Activated naive CD8-positive, alpha-beta T cell treated with anti-CD3 and anti-CD28 coated beads, Interleukin-2, amount 50 U/mL, for 16 hours (primary cell): ENCODE results near the gene EXOC6B.

ENCODE experiments used
- DNase-seq: peaks from one replicate; pipeline ENCODE4 v3.0.0-alpha.2; 2020; ENCODE audit warnings: low read depth, low spot score

EXOC6B gene

DNA sequence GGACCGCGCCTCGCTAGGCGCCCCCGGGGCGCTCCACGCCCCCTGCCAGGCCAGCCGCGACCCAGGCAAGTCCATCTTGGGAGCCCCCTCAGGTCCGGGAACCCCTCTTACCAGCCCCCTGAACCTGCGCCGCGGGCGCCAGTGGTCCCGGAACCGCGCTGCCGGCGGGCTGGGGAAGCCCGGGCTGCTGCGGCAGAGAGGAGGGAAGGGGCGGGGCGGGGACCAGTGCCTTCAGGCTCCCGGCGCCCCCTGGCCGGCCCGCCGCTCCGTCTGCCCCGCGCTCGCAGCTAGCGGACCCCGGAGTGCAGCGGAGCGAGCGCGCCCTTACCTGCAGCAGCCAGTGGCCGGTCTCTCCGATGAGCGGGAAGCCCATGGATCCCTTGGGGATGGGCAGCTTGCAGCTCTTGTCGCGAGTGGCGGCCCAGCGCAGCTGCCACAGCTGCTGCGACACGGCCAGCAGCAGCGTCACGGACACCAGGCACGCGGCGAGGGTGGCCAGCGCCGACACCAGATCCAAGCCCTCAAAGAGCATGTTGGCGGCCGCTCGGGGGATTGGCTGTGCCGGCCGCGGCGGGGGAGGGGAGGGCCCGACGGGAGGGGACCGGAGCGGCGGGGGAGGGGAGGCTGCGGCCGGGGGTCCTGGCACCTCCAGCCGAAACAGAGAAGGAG is 678.4 kb downstream of the EXOC6B start, which contains the start of gene CYP26B1:
Gene CYP26B1 (minus strand): TSS at position 560 of the 669 bp plus-strand sequence. CDS start 28 bp downstream, at position 532.
- DNase-seq = no peak

DNA sequence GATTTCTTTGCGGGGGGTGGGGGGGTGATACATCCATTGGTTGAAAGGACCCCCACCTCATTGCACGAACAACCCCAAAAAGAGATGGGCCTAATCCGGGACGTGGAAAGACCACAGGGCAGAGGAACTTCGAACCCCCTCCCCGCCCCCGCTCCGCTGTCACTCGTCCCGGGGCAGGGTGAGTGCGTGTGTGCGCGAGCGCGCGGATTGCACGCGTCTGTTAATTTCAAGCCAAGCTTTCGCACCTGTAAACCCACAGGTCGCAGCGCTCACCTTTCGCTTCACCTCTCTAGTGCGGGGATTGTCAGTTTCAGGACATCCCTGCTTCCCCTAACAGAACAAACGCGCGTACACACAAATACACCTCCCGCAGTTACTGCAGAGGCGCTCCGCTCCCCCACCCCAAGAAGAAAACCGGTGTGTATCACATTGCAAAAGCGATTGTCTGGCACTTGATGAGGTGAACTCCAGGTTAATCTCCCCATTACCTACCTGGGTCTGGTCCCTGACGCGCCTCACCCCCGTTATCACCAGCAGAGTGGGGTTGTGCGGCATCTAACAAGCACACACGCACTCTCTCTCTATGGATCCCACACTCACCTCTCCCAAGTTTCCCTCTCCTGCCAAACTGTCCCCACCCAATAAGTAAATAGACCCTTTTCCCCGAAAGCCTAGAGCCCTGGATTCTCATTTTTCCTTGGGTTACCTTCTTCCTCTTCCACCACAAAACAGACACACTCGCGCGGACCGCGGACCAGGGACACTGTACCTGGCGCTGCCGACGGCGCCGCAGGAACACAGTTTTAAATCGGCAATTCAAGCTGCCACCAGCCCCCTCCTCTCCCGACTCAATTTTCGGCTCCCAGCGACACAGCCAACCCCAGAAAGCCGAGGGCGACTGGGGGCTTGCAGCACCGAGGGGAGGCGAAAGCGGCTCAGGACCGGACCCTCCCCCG is 679.2 kb downstream of the EXOC6B start:
- DNase-seq = no peak

DNA sequence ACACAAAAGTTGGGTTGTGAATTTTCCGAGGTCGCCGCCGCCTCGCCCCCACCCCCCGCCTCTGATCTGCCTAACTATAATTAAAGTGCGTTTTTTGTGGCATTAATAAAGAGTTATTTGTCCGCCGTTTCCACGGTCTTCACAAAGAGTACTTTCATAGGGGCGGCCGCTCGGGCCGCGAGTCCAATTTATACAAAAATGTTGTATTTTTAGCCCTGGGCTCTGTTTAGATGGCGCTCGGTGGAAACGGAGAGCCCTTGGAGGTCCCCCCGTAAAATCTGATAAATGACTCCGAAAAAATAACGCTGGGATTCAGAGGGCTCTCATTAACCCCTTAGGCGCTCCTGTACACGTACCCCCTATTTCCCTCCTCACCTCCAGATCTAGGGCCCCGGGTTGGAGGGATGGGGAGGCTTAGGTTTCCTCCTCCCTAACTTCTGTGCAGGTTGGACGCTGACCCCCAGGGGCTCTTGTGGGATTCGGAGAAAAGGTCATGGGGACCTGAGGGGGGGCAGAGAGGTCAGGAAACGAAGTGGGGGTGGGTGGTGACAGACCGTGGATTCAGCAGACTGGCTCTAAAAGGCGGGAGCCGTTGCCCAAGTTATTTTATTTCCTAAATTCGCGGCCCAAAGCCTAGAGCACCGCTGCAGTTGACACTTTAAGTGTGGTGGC is 680.0 kb downstream of the EXOC6B start:
- DNase-seq = no peak

DNA sequence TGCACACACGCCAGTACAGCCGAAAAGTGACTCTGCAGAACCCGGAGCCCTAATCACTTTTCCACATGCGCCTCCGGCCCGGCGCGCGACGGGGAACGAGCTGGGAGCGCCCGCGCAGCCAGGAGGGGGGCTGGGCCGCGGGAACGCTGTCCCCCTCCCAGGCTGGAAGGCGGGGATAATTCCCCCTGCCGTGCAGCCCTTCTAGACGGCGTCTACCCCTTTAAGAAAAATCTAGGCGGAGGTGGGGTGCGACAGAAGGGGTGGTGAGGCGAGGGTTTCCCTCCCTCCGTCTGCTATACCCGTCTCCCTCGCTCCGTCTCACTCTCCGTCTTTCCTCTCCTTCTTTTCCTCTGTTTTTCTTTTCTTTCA is 680.6 kb downstream of the EXOC6B start:
- no peak for DNase-seq

DNA sequence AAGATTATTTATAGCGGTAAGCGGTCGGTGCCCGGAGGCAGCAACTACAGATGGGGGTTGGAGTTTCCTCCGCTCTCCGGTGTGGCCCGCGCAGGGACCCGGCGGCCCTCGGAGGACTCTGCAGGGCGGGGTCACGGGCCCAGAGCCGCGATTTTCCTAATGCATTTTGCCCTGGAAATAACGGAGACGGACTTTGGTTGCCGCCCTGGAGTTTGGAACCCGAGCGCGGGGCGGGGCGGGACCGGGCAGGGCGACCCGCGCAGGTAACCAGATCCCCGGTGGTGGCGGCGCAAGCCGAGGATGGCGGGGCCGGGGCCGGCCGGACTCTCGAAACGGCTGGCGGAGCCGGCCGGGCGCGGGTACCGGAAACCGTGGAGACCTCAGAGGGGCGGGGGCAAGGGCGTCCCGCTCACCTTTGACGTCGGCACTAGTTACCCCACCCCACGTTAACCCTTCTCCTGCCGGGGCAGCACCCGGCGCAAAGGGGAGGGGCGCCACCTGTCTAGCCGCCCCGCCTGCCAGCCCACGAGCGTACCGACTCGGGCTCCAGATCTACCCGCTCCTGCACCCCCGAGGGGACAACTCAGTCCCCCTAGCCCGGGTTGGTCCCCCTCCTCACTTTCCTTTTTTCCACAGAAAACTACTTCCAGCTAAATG is 681.1 kb downstream of the EXOC6B start:
- no peak for DNase-seq

DNA sequence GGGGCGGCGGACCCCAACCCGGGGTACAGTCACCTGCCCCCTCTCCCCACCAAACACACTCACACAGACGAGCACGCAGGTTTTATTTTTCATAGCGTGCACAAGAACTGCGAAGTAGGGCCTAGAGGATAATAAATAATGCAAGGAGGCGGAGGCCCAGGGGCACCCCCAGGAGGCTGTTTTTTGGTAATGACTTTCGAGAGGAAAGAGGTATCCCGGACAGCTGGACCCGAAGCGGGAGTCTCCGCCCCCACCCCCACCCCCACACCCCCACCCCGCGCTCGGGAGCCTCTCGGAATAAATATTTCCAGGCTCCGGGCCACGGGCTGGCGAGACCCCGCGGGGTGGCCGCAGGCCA is 681.6 kb downstream of the EXOC6B start:
- DNase-seq = no peak

DNA sequence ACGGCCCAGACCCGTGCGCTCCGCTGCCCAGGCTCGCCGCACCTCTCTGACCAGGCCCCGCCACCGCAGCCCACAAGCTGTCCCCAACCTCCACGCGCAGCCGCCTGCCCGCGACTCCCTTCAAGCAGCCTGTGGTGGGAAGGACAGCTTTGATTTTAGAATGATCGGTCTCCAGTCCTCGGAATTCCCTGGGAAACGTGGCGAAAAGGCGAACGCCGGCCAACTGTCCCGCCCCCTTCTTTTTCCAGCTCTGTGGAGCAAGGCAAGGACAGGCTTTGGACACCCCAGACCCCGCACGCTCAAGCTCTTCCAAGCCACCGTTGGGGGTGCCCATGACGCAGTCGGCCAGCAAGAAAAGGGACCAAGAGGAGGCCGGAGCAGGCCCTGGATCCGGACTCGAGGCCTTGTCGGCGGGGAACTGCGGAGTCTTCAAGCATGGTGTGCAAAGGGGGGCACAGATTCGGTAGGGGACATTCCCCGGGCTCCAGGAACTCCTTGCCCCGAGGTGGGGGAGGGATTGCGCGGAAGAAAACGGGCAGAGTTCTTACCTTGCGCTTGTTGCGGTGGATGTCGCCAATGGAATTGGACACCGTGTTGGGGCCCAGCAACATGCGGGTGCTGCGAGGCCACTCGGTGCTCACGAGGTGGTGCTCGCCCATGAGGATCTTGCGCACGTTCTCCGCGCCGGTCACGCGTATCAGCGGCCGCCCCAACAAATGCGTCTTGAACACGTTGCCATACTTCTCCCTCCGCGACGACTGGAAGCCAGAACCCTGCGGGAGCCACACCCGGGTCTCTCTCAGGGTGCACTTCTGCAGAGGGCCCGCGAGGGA is 682.2 kb downstream of the EXOC6B start:
- no peak for DNase-seq

DNA sequence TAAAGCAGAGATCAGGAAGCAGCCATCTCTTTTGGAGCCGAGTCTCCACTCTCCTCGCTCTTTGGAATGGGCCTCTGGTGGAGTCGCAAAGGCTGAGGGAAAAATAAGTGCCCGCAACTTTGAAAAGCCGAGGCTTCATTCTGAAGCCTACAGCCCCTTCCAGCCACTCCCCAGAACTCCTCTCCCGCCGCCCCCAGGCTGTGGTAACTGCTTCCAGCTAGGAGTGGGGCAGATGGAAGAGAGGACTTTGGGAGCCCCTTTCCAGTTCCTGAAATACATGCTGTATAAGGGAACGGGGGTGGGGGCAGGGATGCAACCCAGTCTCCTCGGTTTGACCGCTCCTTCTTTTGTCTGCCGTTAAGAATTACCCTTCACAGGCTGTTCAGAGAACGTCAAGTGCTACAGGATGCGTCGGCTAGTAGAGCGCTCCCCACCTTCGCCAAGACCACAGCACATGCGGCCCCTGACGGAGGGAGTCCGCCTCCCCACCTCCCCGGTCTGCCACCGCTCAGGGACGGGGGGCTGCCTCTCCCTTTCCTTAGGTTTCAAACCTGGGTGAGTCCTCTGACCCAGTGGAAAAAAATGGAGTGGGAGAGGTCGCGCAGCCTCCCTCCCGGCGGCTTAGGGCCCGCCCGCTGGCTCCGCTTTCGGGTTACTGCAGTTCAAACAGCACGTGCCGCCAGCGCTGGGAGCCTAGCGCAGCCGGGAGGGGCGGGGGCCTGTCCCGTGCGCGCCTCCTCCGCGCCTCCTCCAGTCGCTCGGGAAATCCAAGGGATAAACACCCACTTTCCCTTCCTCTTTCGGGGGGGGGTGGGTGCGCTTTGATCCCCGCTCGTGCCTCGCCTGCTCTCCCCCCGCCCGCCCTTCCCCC is 683.0 kb downstream of the EXOC6B start:
- no peak for DNase-seq

DNA sequence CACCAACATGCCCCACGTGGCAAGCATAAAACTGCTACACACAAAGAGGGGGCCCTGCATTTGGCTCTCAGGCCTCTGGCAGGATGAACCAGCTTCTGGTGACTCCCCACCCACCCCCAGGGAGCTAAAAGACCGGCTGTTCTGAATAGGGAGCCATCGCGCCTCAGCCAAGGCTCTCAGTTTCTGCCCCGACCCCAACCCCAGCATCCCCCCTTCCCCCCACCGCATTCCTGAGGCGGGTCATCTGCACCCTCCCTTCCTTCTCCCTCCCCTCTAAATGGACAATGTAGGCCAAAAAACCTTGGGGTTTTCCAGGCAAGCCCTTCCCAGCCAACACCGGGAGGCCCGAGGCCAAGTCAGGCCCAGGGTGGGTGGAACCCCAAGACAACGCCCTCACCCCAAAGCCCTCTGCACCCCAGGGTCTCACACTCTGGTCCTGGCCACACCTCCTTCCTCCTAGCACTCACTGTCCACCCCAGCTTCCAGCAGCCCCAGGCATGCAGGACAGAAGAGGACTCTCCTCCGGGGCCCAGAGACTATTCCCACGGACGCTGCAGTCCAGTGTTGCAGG is 683.9 kb downstream of the EXOC6B start:
- no peak for DNase-seq

DNA sequence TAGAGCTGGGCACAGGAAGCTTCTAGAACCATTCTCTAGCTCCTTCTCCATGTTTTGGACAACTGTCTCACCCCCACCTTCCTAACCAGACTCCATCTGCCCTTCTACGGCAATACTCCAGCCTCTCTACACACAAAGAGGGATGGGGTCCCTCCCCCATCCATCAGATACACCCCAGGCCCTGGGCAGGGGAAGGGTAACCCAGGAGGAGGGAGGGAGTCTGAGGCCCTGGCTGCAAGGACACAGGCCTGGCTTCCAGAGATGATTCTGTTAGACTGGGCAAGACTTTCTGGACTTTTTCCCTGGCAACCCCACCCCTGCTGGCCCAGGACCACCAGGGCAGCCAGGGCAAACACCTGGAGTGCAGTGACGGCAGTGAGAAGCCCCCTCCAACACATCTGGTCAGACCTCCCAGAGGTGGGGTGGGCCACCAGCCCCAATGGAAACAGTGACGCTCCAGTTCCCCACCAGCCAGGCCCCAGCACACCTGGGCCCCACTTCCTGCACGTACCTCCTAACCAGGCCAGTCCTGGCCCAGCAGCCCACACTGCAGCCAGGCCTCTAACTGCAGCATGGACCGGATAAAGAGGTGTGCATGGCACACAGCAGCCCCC is 684.7 kb downstream of the EXOC6B start:
- no peak for DNase-seq

DNA sequence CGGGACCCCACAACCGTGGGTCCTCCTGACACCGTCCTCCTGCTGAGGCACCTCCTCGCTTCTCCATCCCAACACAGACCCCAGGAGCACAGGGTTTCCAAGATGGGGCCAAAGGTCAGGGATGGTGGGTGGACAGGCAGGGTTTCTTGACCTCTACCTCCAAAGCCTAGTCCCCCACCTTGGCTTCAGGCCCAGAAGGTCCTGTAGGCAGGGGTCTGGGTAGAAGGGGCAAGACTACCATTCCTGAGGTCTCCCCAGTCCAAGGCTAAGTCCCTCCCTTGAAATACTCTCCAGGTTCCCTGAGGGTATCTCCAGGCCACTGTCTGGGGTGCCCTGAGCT is 685.2 kb downstream of the EXOC6B start:
- DNase-seq = no peak

DNA sequence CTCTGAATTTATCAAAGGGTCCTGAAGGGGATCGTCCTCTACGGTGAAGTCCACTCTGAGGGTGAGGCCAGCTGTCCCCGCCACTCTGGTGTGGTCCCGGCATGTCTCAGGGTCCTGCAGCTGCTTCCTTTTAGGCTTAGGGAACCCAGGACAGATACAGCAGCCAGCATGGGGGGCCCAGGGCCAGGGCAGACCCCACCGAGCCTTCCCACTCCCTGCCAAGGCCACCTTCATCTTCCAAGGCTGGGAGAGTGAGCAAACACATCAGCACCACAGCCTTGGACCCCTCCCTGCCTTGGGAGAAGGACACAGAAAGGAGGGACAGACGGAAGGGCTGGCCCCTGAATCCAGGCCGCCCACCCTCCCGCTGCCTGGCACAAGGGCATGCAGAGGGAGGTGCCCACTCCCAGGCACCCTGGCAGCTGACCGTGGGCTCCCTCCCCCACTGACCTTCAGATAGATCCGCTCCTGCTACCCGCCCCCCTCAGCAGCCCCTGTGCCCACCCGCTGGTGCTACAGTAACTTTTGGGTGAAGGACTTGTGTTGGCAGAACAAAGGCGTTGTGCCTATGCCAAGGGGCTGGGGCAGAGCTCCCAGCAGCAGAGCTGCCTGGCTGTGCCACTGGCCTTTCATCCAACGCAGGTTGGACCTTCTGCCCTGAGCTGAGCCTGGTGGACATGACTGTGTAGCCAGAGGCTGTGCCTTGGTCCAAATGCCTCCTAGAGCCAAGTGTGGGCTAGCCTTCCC is 685.8 kb downstream of the EXOC6B start:
- DNase-seq = no peak

DNA sequence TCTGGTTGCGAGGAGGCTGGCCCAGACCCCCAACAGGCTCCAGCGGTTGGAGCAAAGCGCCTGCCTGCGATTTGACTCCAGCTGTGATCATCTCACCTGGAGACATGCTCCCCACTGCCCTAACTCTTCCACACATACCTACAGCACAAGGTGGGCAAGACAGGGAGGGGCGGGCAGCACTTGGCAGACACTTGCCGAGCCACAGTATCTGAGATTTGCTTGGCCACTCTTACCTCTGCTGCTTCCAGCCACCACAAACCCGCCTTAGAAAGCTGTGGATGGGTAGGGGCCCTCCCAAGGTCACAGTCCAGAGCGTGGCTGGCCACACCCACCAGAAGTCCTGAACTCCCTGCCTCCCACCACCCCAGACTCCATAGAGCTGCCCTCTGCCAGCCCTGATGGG is 686.4 kb downstream of the EXOC6B start:
- no peak for DNase-seq

DNA sequence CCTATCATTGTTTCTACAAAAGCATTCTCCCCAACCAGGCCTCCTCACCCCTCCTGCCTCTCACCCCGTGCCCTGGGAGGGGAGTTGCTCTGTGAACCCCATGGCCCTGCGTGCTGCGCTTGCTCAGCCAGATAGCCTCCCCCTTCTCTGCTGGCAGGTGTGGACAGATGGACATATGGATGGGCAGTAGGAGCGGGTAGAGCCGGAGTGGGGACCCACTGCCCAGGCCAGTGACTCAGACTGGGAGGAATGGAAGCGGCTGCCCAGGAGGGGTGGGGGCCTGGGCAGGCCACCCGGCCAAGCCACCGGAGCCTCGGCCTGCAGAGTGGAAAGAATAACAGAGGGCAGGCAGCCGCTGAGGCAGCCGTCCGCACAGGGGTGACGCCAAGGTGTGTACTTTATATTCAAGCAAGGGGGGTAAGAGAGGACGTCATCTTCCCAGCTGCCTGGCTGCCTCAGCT is 686.9 kb downstream of the EXOC6B start:
- no peak for DNase-seq

DNA sequence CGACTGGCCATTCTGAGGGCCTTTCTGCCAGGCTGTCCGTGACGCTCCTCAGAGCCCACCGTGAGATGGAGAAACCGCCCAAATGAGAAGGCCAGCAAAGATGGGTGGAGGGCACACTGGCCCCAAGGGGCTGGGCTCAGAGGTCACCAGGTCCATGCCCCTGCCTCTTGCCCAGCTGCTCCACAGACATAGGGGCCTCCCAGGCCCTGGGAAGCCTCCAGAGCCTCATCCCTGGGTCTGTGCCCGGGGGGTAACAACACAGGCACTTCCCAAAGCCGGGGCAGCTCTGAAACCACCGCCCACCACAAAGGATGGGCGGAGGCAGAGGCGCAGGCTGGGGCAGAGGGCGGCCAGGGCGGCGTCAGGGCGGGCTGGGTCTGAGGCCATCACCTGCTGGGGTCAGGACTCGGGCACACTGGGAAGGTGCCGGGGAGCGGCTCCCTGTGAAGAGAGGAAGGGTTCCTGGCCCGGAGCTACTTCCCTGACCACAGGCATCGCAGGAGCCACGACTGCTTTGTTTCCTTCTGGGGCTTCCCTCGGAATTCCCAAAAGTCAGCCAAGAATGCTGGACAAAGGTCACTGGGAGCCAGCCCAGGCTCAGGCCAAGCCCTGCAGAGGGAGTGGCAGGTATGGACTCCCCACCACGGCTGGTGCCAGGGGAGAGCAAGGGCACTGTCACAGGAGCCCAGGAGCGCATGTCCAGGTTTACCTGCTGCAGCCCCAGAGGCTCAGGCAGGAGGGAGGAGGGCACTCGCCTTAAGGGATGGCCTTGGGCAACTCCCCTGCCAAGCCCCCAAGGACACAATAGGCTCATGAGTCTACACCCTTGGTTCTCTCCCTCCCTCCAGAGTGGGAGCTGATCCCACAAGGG is 687.6 kb downstream of the EXOC6B start:
- DNase-seq = no peak

DNA sequence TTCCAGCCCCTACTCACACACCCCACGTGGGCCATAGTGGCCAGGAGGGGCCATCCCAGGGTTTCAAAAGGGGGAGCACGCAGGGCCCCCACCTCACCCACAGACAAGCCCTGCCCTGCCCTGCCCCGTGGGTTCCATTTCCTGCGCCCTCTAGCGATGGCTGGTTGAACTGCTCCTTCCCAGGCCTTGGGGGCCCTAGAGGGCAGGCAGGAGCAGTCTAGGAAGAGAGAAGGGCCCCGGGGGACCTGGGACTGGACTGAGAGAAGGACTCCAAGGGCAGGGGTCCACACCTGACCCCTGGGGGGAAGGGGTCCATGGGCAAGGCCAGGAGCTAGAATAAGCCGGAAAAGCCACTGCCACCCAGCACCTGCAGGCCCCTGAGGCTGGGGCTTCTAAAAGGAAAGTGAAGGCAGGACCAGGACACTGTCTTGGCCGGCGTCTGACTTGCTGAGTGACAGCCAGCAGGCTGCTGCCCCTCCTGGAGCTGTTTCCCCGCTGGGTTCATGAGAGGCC is 688.3 kb downstream of the EXOC6B start:
- peak; percentile 25 for DNase-seq

DNA sequence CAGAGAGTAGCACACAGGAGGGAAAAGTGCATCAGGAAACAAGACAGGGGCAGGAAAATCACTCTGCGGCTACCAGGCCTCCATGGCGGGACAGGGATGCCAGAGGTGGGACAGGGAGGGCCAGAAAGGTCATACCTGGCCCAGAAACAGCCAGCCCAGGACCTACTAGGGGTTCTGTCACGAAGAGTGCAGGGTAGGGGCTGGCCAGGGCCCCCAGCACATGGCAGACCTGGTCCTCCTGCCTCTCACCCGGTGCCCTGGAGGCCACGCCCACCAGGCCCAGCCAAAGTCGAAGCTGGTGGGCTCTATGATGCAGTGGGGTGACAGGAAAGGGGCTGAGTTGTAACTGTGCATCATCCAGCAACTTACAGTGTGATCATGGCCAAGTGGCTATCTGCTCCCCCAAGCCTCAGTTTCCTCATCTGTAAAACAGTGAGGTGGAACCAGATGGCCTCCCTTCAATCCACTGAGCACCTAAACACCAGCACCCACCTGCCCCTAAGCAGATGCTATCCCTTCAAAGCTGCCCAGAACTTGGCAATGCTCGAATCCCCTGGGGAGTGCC is 688.8 kb downstream of the EXOC6B start:
- DNase-seq = no peak
